Smooth muscle cell (in vitro differentiated cells): Measurements from ENCODE around the gene P2RY2. TPM values are rescaled to one million over a fixed set of nuclear protein-coding genes. Genes with fewer than 3 reads are reported as not detected.

Source experiments
- DNase-seq: peaks from one replicate; lab custom pipeline; 2025; ENCODE audit not compliant: unreplicated experiment; lab: John Stamatoyannopoulos, UW
- H2AFZ ChIP-seq: fragments of 200-600 bp; sonication (generic); 2 replicates; pipeline ENCODE4 v1.6.0; 2016; ENCODE audit warnings: antibody characterized with exemption, low read depth, mild to moderate bottlenecking
- H3F3A ChIP-seq: fragments of 200-600 bp; sonication (generic); 2 replicates; pipeline ENCODE4 v1.6.0; 2017; ENCODE audit warnings: antibody characterized with exemption, low read depth
- H3K27ac ChIP-seq: fragments of 200-600 bp; sonication (generic); 2 replicates; pipeline ENCODE4 v1.5.1; 2016; ENCODE audit warnings: low read depth, mild to moderate bottlenecking
- H3K27me3 ChIP-seq: fragments of 200-600 bp; sonication (generic); 2 replicates; pipeline ENCODE4 v1.6.1; 2016; ENCODE audit warnings: low read depth, mild to moderate bottlenecking
- H3K36me3 ChIP-seq: fragments of 200-600 bp; sonication (generic); 2 replicates; pipeline ENCODE4 v1.5.1; 2016; ENCODE audit warnings: low read depth
- H3K4me1 ChIP-seq: fragments of 200-600 bp; sonication (generic); 2 replicates; pipeline ENCODE4 v1.5.1; 2016; ENCODE audit warnings: low read depth
- H3K4me2 ChIP-seq: fragments of 200-600 bp; sonication (generic); 2 replicates; pipeline ENCODE4 v1.6.0; 2016; ENCODE audit warnings: mild to moderate bottlenecking
- H3K4me3 ChIP-seq: fragments of 200-600 bp; sonication (generic); 2 replicates; pipeline ENCODE4 v1.5.1; 2016; ENCODE audit warnings: mild to moderate bottlenecking
- H3K79me2 ChIP-seq: fragments of 200-600 bp; sonication (generic); 2 replicates; pipeline ENCODE4 v1.6.0; 2016; ENCODE audit warnings: low read depth, mild to moderate bottlenecking
- H3K9ac ChIP-seq: fragments of 200-600 bp; sonication (generic); 2 replicates; pipeline ENCODE4 v1.6.0; 2016; ENCODE audit warnings: low read depth
- H3K9me3 ChIP-seq: fragments of 200-600 bp; sonication (generic); replicated peaks from 2 replicates; pipeline ENCODE4 v1.5.1; 2016; ENCODE audit warnings: low read depth
- H4K20me1 ChIP-seq: fragments of 200-600 bp; sonication (generic); 2 replicates; pipeline ENCODE4 v1.6.0; 2016; ENCODE audit warnings: low read depth
- WGBS: methylation state at CpG from one replicate; pipeline ENCODE4 v1.1.7; 2016; ENCODE audit warnings: low lambda C conversion rate; 5-methylcytosine and 5-hydroxymethylcytosine counted together
- polyA plus RNA-seq: library from polyadenylated mRNA; unstranded; fragments of >200 nt; fragmentation: Nextera tagmentation; extraction: Ambion mirVana; gene quantifications from 2 replicates; pipeline ENCODE4 v1.2.1, GENCODE V29; 2016
- total RNA-seq: library from RNA; depleted of rRNA; stranded (reverse); fragments of >200 nt; gene quantifications from 2 replicates; pipeline ENCODE4 v1.2.3, GENCODE V29; 2014
- TF ChIP-seq, protein P1 (sequence below): fragments of 200-600 bp; sonication (generic); IDR thresholded peaks from 2 replicates; pipeline ENCODE4 v1.5.1; 2017; ENCODE audit warnings: borderline replicate concordance, mild to moderate bottlenecking, antibody characterized with exemption; ENCODE audit not compliant: insufficient read depth, poor library complexity, severe bottlenecking

P2RY2 gene
- total and polyA plus RNA-seq, 2 experiments from 2014 or later = 5.8 TPM; not detected in 1

- Histone ChIP-seq H3K27me3 (no peaks in the 10 kb centered on the region), H4K20me1 (no peaks in the 10 kb centered on the region), H3K36me3 (no peaks in the 10 kb centered on the region), H3K79me2 (no peaks in the 10 kb centered on the region), H3K9me3 (no peaks in the 10 kb centered on the region), H3K4me2 (peak overlapping the region; percentile 17), H2AFZ (no peak overlapping the region), H3K4me3 (no peak overlapping the region), H3K27ac (no peak overlapping the region), H3K4me1 (no peaks in the 10 kb centered on the region), H3F3A (no peaks in the 10 kb centered on the region), H3K9ac (no peak overlapping the region)
- WGBS = 51% methylated on average over 17 of the region's 18 CpGs
- DNase-seq = no peak
- TF ChIP-seq, protein P1, sequence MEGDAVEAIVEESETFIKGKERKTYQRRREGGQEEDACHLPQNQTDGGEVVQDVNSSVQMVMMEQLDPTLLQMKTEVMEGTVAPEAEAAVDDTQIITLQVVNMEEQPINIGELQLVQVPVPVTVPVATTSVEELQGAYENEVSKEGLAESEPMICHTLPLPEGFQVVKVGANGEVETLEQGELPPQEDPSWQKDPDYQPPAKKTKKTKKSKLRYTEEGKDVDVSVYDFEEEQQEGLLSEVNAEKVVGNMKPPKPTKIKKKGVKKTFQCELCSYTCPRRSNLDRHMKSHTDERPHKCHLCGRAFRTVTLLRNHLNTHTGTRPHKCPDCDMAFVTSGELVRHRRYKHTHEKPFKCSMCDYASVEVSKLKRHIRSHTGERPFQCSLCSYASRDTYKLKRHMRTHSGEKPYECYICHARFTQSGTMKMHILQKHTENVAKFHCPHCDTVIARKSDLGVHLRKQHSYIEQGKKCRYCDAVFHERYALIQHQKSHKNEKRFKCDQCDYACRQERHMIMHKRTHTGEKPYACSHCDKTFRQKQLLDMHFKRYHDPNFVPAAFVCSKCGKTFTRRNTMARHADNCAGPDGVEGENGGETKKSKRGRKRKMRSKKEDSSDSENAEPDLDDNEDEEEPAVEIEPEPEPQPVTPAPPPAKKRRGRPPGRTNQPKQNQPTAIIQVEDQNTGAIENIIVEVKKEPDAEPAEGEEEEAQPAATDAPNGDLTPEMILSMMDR = peak; percentile 65
Measured at GRCh38 chr11:73184953-73185671, 33.0 kb upstream of the P2RY2 start.

GRCh38 chr11:73185680-73186293 is 32.3 kb upstream of the P2RY2 start:
- no peaks in the 10 kb centered on the region for H3F3A ChIP-seq
- H2AFZ ChIP-seq = no peak overlapping the region
- no peak overlapping the region for H3K4me3 ChIP-seq
- peak overlapping the region; percentile 17 for H3K4me2 ChIP-seq
- WGBS = 39% methylated on average over 13 of the region's 13 CpGs
- no peak overlapping the region for H3K9ac ChIP-seq
- H3K27me3 ChIP-seq = no peaks in the 10 kb centered on the region
- no peaks in the 10 kb centered on the region for H3K36me3 ChIP-seq
- peak overlapping the region; percentile 29 for H3K27ac ChIP-seq
- H4K20me1 ChIP-seq = no peaks in the 10 kb centered on the region
- H3K9me3 ChIP-seq = no peaks in the 10 kb centered on the region
- no peaks in the 10 kb centered on the region for H3K4me1 ChIP-seq
- no peaks in the 10 kb centered on the region for H3K79me2 ChIP-seq
- TF ChIP-seq, protein P1 = no peak
- no peak for DNase-seq

DNA sequence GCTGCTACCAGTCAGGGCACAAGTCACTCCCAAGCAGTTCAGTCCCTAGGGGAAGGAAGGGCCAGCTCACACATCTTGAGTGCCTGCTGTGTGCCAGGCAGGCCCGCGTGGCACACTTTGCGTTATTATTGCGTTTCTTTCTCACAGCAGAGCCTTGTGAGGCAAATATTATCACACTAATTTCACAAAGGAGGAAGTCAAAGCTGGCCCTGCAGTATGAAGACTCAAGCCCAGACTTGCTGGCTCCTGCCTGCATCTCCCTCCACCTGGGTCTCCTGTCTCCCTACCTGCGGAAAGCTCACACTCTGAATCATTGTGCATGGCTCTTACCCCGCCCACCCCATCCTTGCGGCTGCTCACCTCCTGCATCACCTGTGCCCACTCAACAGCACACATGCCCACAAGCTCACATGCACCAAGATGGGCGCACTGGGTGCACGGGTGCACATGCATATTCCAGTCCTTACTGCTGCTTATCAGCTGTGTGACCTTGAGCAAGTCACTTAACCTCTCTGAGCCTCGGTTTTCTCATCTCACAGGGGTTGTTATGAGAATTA is 31.7 kb upstream of the P2RY2 start:
- Histone ChIP-seq H3K27ac (peak overlapping the region; percentile 29), H3K79me2 (no peaks in the 10 kb centered on the region), H3K4me1 (no peaks in the 10 kb centered on the region), H3K4me3 (no peak overlapping the region), H3K9ac (no peak overlapping the region), H3F3A (no peaks in the 10 kb centered on the region), H3K4me2 (no peak overlapping the region), H2AFZ (no peak overlapping the region), H3K27me3 (no peaks in the 10 kb centered on the region), H3K36me3 (no peaks in the 10 kb centered on the region), H4K20me1 (no peaks in the 10 kb centered on the region), H3K9me3 (no peaks in the 10 kb centered on the region)
- no peak for DNase-seq
- WGBS = 88% methylated on average over 10 of the region's 10 CpGs
- TF ChIP-seq, protein P1 = no peak
